Measurements from ENCODE around the gene FRMD6.

GRCh38 chr14:51743588-51744000 lies 91.9 kb downstream of the FRMD6 start:
- no peak for TF ChIP-seq CTCF (IDR thresholded peaks at IDR 0.05)
- TF ChIP-seq POLR2A (IDR thresholded peaks at IDR 0.05): no peak
